MCF 10A (cell line): ENCODE data around the gene VWF. TPM values are rescaled to one million over a fixed set of nuclear protein-coding genes. Genes with fewer than 3 reads are reported as not detected.

Experiments used
- BruUV-seq: library from RNA; stranded (reverse); fragments of 400-500 nt; replicated peaks from 2 replicates; lab custom pipeline; 2021; lab: Mats Ljungman, UMichigan
- CTCF ChIA-PET: fragments of 300-600 bp; sonication (Branson Sonifier 250); formaldehyde crosslinking; extraction: SDS; loops from one replicate; lab custom pipeline; 2021; ENCODE audit warnings: antibody characterized with exemption, inconsistent platforms; lab: Yijun Ruan, JAX
- POLR2A ChIA-PET: fragments of 300-600, 350-650 bp; sonication (Branson Sonifier 250); formaldehyde crosslinking; extraction: SDS; loops from one replicate; lab custom pipeline; 2020; ENCODE audit warnings: antibody characterized with exemption, inconsistent platforms; lab: Yijun Ruan, JAX
- DNase-seq: peaks from one replicate; pipeline ENCODE4 v3.0.0-alpha.2; 2018; ENCODE audit not compliant: unreplicated experiment
- H3K27ac Mint-ChIP-seq: one replicate; pipeline ENCODE4 v1.8.0; 2022; ENCODE audit warnings: mild to moderate bottlenecking, low read depth, mixed read lengths; ENCODE audit not compliant: unreplicated experiment
- H3K27me3 Mint-ChIP-seq: one replicate; pipeline ENCODE4 v1.8.0; 2022; ENCODE audit warnings: mixed read lengths; ENCODE audit not compliant: insufficient read depth, unreplicated experiment
- H3K36me3 Mint-ChIP-seq: one replicate; pipeline ENCODE4 v1.8.0; 2022; ENCODE audit warnings: mild to moderate bottlenecking, moderate library complexity, mixed read lengths; ENCODE audit not compliant: insufficient read depth, unreplicated experiment
- H3K4me1 Mint-ChIP-seq: one replicate; pipeline ENCODE4 v1.8.0; 2022; ENCODE audit warnings: mixed read lengths; ENCODE audit not compliant: insufficient read depth, unreplicated experiment
- H3K4me3 Mint-ChIP-seq: one replicate; pipeline ENCODE4 v1.8.0; 2022; ENCODE audit warnings: mild to moderate bottlenecking, moderate library complexity, mixed read lengths; ENCODE audit not compliant: unreplicated experiment
- H3K9me3 Mint-ChIP-seq: one replicate; pipeline ENCODE4 v1.8.0; 2022; ENCODE audit warnings: mixed read lengths; ENCODE audit not compliant: unreplicated experiment
- CTCF ChIP-seq: fragments of 200-600 bp; IDR thresholded peaks from one replicate; pipeline ENCODE4 v1.8.0; 2022; ENCODE audit warnings: antibody characterized with exemption, mild to moderate bottlenecking; ENCODE audit not compliant: unreplicated experiment
- intact Hi-C: fragments of 100-400 bp; cut with micrococcal nuclease; formaldehyde crosslinking; loops from 2 replicates; pipeline ENCODE4 v1.14.1; 2022
- total RNA-seq: library from RNA; stranded (reverse); gene quantifications from 2 replicates; pipeline ENCODE4 v1.2.3, GENCODE V29; 2022

The VWF gene
- total RNA-seq, 1 experiment from 2014 or later, result not detected

- Mint-ChIP-seq H3K4me1 (no peaks in the 10 kb centered on the region), H3K36me3 (no peaks in the 10 kb centered on the region), H3K27ac (no peak overlapping the region), H3K4me3 (no peak overlapping the region), H3K27me3 (no peaks in the 10 kb centered on the region), H3K9me3 (peaks cover 32% of the 10 kb centered on the region)
- ChIA-PET CTCF (no interaction called here), POLR2A (no interaction called here)
- DNase-seq, result no peak
- BruUV-seq, result no TSS peak
- intact Hi-C loops, result no loop called here
- TF ChIP-seq CTCF, result no peak
Observed at GRCh38 chr12:5927732-5928516, 196.5 kb downstream of the VWF start.

- TF ChIP-seq CTCF, result no peak
- DNase-seq, result no peak
- POLR2A ChIA-PET, result no interaction called here
- intact Hi-C loops, result no loop called here
- Mint-ChIP-seq H3K9me3 (peaks cover 32% of the 10 kb centered on the region), H3K4me1 (no peaks in the 10 kb centered on the region), H3K4me3 (no peak overlapping the region), H3K27me3 (no peaks in the 10 kb centered on the region), H3K27ac (no peak overlapping the region), H3K36me3 (no peaks in the 10 kb centered on the region)
- CTCF ChIA-PET, result interaction anchor here (0.7 to 0.8 kb wide), 2 partner anchors 24 to 1168 kb away, joined by 3 to 6 read pairs; no protein-coding TSS in a partner anchor
- BruUV-seq, result no TSS peak
Observed at GRCh38 chr12:5925646-5926045, 198.8 kb downstream of the VWF start.

- ChIA-PET POLR2A (no interaction called here), CTCF (no interaction called here)
- DNase-seq, result no peak
- TF ChIP-seq CTCF, result no peak
- H3K27ac Mint-ChIP-seq, result no peak overlapping the region
- no peaks in the 10 kb centered on the region for H3K4me1 Mint-ChIP-seq
- H3K36me3 Mint-ChIP-seq, result no peaks in the 10 kb centered on the region
- H3K4me3 Mint-ChIP-seq, result no peak overlapping the region
- peaks cover 30% of the 10 kb centered on the region for H3K9me3 Mint-ChIP-seq
- H3K27me3 Mint-ChIP-seq, result no peaks in the 10 kb centered on the region
- BruUV-seq, result no TSS peak
- intact Hi-C loops, result no loop called here
Observed at GRCh38 chr12:5924342-5924741, 200.1 kb downstream of the VWF start.

- intact Hi-C loops, result no loop called here
- H3K4me1 Mint-ChIP-seq, result no peaks in the 10 kb centered on the region
- no peaks in the 10 kb centered on the region for H3K27me3 Mint-ChIP-seq
- TF ChIP-seq CTCF, result no peak
- DNase-seq, result no peak
- no peak overlapping the region for H3K27ac Mint-ChIP-seq
- CTCF ChIA-PET, result no interaction called here
- POLR2A ChIA-PET, result no interaction called here
- peaks cover 24% of the 10 kb centered on the region for H3K9me3 Mint-ChIP-seq
- H3K36me3 Mint-ChIP-seq, result no peaks in the 10 kb centered on the region
- no peak overlapping the region for H3K4me3 Mint-ChIP-seq
- no TSS peak for BruUV-seq
Observed at GRCh38 chr12:5923751-5924150, 200.7 kb downstream of the VWF start.
